Measurements from ENCODE around the gene BBC3.

- TF ChIP-seq POLR2A (IDR thresholded peaks at IDR 0.05) (no peak), CTCF (IDR thresholded peaks at IDR 0.05) (no peak)
Observed at GRCh38 chr19:47269596-47269995, 38.6 kb upstream of the BBC3 start.

Measured in ovary (tissue), 3 donors.